ENCODE data around the gene PPP2R2B.

DNA sequence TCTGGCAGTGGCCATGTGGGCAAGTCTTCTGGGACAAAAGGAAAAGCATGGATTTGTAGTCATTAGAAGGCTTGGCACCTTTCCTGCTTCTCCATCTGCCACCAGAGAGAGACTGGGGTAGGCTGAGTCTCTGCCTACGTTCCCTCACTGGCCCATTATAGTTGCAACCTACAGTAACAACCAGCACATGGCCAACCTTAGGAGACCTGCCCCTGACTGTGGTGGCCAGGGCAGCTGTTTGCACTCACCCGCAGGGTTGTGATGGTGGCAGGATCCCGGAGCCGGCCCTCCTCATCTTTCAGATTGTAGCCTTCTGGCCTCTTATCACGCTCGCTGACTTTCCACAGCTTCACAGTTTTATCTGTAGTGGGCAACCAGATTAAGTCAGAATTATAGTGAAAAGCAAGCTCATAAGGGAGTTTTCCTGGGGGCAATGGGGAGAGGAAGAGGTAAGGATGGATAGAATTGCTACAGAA lies 187.6 kb downstream of the PPP2R2B start:
- TF ChIP-seq, protein P1, sequence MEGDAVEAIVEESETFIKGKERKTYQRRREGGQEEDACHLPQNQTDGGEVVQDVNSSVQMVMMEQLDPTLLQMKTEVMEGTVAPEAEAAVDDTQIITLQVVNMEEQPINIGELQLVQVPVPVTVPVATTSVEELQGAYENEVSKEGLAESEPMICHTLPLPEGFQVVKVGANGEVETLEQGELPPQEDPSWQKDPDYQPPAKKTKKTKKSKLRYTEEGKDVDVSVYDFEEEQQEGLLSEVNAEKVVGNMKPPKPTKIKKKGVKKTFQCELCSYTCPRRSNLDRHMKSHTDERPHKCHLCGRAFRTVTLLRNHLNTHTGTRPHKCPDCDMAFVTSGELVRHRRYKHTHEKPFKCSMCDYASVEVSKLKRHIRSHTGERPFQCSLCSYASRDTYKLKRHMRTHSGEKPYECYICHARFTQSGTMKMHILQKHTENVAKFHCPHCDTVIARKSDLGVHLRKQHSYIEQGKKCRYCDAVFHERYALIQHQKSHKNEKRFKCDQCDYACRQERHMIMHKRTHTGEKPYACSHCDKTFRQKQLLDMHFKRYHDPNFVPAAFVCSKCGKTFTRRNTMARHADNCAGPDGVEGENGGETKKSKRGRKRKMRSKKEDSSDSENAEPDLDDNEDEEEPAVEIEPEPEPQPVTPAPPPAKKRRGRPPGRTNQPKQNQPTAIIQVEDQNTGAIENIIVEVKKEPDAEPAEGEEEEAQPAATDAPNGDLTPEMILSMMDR (IDR thresholded peaks at IDR 0.05) = no peak
- TF ChIP-seq POLR2A (IDR thresholded peaks at IDR 0.05) (no peak), EP300 (IDR thresholded peaks at IDR 0.05) (no peak)
